ENCODE data around the gene OR5M3.

OR5M3 gene

DNA sequence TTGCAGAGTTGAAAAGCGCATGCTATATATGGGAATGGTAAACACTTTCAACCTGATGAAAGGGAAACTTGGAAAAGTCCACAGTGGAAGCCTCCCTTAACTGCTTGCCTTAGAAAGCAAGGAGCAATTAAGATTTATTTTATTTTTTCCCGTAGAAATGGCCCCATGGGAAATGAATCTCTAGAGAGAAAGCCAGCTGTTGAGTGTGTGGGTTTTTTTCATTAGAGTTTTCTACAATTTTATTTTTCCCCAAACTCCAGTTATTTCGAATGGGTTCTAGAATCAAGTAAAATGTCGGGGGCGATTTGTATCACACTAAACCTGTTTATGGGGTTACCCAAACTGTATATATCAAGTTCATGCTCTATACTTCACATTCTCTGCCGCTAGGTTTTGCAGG lies at the start of gene OR5M3:
Gene OR5M3 (minus strand): TSS at position 101 of the 400 bp plus-strand sequence. CDS start 2,855 bp downstream, outside the sequence.
- DNase-seq (ENCODE audit: low read depth) = no peak
- H3K4me3 ChIP-seq (ENCODE audit: low read depth, low read length) = no peak within 1 kb of the TSS

DNA sequence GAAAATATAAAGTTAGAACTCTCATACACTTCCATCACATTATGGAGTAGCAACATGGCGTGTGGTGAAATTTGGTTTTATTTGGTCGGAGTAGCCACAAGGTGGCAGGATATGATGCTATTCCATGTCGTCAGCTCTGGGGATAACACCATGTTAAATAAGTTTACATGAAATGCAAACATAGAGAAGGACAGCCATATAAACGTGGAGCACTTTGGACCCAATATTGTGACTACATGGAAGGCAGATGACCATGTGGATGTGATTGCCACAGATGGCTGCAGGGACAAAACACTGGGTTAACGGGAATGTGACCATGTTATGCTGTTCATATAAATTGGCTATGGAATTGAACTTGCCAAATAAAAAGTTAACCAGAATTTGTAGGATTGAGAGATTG lies 48.9 kb upstream of the OR5M3 start:
- no peak for DNase-seq (ENCODE audit: low read depth)
- no peak overlapping the region for H3K4me3 ChIP-seq (ENCODE audit: low read depth, low read length)

DNA sequence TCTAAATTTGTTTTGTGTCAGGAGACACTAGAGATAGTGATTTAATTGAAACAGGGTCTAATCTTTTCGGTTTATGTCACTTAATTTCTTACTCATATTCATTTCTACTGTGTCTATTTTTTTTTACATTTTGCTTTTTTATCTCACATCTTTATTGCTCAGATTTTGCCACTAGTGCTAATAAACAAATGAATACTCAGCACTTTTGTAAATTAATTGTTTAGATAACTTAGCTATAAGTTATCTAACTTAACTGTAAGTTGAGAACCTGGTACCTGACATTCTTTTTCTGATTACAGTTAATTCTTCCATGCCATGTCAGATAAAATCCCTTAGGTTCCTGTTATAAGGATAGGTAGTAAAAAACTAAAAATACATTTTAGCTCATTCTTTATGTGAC lies 40.1 kb upstream of the OR5M3 start:
- no peak overlapping the region for H3K4me3 ChIP-seq (ENCODE audit: low read depth, low read length)
- DNase-seq (ENCODE audit: low read depth) = no peak

DNA sequence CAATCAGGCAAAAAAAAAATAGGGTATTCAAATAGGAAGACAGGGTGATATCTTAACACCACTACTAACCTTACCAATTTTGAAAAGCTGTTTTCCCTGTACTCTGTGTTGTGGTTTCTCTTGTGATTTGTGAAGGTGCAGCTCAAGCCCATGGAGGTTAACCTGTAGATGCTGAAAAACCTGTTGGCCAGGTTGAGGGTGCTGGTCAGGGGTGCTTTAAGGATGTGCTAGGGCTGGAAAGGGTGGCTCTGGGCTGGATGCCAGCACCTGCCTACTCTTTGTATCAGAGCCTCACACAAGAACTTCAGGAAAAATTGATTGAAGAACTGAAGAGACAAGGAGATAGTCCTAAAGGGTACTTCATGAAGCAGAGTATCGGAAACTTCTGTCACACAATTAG lies 36.3 kb upstream of the OR5M3 start:
- H3K4me3 ChIP-seq (ENCODE audit: low read depth, low read length) = no peak overlapping the region
- no peak for DNase-seq (ENCODE audit: low read depth)

DNA sequence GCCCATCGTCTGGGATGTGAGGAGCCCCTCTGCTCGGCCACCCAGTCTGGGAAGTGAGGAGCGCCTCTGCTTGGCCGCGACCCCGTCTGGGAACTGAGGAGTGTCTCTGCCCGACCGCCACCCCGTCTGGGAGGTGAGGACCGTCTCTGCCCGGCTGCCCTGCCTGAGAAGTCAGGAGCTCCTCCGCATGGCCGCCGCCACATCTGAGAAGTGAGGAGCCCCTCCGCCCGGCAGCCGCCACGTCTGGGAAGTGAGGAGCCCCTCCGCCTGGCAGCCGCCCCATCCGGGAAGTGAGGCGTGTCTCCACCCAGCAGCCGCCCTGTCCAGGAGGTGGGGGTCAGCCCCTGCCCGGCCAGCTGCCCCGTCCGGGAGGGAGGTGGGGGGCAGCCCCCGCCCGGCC lies 23.9 kb upstream of the OR5M3 start:
- no peak for DNase-seq (ENCODE audit: low read depth)
- H3K4me3 ChIP-seq (ENCODE audit: low read depth, low read length) = no peak overlapping the region

DNA sequence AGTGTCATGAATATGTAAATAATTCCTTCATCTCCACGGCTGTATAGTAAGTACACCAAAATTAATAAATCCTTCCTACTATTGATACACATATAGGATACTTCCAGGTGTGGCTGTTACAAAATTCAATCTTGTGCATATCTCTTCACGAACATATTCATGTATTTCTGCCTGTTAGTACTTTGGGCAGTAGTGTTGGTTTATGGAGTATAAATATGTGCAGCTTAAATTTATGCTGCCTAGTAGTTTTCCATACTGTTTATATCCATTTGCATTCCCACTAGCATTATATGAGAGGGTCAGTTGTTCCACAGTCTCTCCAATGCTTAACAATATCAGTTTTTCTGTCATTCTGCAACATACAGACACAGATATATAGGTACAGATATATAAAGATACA lies 22.0 kb upstream of the OR5M3 start:
- DNase-seq (ENCODE audit: low read depth) = no peak
- no peak overlapping the region for H3K4me3 ChIP-seq (ENCODE audit: low read depth, low read length)

DNA sequence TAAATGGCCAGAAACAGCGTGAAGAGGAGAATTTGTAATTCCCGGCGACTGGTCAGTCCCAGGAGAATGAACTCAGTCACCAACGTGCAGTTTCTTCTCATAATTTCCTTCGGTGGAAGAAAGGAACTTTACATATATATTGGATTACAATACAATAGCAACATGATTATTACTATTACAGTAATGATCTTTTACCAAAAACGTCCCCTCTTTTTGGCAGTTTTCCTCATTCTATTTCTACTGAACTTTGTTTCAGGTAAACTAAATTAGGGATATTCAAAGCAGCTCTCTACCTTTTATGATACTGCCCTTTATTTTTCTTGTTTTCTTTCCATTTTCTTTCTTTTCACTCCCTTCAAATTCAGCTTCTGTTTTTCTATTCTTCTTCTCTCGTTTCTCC lies 18.1 kb upstream of the OR5M3 start, which contains the start of gene OR5M8:
Gene OR5M8 (minus strand): TSS at position 101 of the 400 bp plus-strand sequence. CDS start 0 bp downstream, at position 101.
- DNase-seq (ENCODE audit: low read depth) = no peak
- H3K4me3 ChIP-seq (ENCODE audit: low read depth, low read length) = no peak within 1 kb of the TSS

DNA sequence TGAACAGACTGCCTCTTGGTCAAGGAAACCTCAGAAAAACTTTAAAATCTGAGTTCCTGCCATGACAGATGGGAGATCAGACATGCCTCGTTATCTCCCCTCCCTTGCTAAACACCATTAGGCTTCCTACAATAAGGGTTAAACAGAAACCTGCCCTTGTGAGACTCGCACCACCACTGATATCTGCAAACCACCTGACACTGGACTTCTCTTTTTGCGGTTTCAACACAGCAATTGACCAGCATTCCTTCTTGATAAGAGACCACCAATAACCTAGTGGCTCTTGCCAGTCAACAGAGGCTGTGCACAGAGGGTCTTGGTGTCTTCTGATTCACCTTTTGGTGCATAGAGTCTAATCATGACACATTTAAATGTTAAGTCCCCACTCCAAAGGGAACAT lies 13.6 kb upstream of the OR5M3 start:
- DNase-seq (ENCODE audit: low read depth) = no peak
- H3K4me3 ChIP-seq (ENCODE audit: low read depth, low read length) = no peak overlapping the region

DNA sequence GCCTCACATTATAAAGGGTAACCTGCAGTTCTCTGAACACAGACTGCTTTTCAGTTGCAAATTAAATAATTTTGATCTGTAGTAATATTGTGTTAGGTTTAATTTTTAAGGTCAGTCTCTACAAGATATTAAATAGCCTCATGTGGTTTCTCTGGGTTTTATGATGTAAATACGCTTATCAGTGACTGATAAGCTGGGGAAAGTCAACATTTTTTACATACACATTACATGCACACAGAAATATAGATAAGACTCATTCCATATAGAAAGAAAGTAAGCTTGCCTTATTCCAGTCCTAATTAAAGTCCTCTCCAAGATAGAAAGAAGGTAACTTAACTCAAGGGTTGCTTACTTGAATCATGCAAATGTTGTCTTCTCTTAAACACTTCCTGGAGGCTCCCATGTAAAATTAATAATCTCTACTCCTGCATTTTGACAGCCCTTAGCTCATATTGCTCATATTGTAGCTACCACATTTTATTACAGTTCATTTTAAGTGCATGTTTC lies 1.6 kb upstream of the OR5M3 start:
- DNase-seq (ENCODE audit: low read depth) = no peak
- H3K4me3 ChIP-seq (ENCODE audit: low read depth, low read length) = no peak overlapping the region

DNA sequence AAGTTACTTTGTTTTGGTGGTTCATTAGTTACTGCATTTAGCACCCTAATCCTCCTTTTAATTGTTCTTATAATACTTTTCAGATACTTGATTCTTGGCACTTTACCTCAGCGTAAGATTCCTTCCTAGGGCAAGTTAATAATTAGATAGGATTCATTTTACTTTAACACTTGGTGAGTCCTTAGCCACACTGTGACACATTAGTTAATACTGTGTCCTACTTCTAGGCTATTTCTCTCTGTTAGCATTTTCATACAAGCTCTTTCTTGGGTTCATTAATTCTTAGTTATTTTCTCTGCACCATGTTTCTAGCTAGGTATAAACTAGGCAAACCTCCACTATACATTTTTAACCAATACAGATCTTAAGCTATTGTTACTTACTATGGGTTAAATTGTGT lies 16.1 kb downstream of the OR5M3 start:
- no peak for DNase-seq (ENCODE audit: low read depth)
- no peak overlapping the region for H3K4me3 ChIP-seq (ENCODE audit: low read depth, low read length)

DNA sequence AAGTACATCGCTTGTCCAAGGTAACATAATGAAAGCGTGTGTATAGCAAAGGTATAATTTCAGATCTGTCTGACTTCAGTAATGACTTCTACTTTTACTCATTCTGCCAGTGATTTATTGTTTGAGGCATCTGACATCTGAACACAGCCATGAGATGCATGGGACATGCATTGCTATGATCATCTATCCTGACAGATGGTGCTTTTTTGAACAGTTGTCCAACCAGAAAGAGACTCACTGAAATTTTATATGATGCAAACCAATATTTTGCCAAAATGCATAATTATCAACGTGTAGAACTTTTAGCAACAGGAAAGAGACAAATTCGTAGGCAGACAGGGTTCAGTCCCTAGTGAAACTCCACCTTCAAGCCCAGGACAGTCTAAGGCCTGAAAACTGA lies 19.6 kb downstream of the OR5M3 start:
- DNase-seq (ENCODE audit: low read depth) = no peak
- H3K4me3 ChIP-seq (ENCODE audit: low read depth, low read length) = no peak overlapping the region

Data from skeletal muscle cell (primary cell).